Ishikawa (cell line): ENCODE measurements around the gene ITGAX.

Experiments
- CEBPB ChIP-seq: IDR thresholded peaks from 2 replicates; pipeline ENCODE4 v1.6.1; 2012
- CREB1 ChIP-seq: IDR thresholded peaks from 2 replicates; pipeline ENCODE4 v1.6.1; 2012; ENCODE audit warnings: low read depth
- EGR1 ChIP-seq: IDR thresholded peaks from 2 replicates; pipeline ENCODE4 v1.6.1; 2012
- EP300 ChIP-seq: IDR thresholded peaks from 2 replicates; pipeline ENCODE4 v1.6.1; 2012; ENCODE audit warnings: borderline replicate concordance
- FOXM1 ChIP-seq: IDR thresholded peaks from 2 replicates; pipeline ENCODE4 v1.6.1; 2012; ENCODE audit warnings: low read depth, borderline replicate concordance
- MAX ChIP-seq: IDR thresholded peaks from 2 replicates; pipeline ENCODE4 v1.6.1; 2012
- NFIC ChIP-seq: IDR thresholded peaks from 2 replicates; pipeline ENCODE4 v1.6.1; 2012
- RAD21 ChIP-seq: IDR thresholded peaks from 2 replicates; pipeline ENCODE4 v1.6.1; 2012; ENCODE audit warnings: low read depth
- REST ChIP-seq: IDR thresholded peaks from 2 replicates; pipeline ENCODE4 v1.6.1; 2012; ENCODE audit warnings: low read depth, mild to moderate bottlenecking
- TAF1 ChIP-seq: IDR thresholded peaks from 2 replicates; pipeline ENCODE4 v1.6.1; 2012; ENCODE audit warnings: low read depth, mild to moderate bottlenecking
- TCF12 ChIP-seq: IDR thresholded peaks from 2 replicates; pipeline ENCODE4 v1.6.1; 2012; ENCODE audit warnings: low read depth
- TEAD4 ChIP-seq: IDR thresholded peaks from 2 replicates; pipeline ENCODE4 v1.6.1; 2012
- USF1 ChIP-seq: IDR thresholded peaks from 2 replicates; pipeline ENCODE4 v1.6.1; 2012
- YY1 ChIP-seq: IDR thresholded peaks from 2 replicates; pipeline ENCODE4 v1.6.1; 2012; ENCODE audit warnings: low read depth
- ZBTB7A ChIP-seq: IDR thresholded peaks from 2 replicates; pipeline ENCODE4 v1.6.1; 2012; ENCODE audit warnings: low read depth

Gene ITGAX

GRCh38 chr16:31325171-31325570 is 29.8 kb upstream of the ITGAX start:
- TF ChIP-seq FOXM1 (no peak), EP300 (no peak), TCF12 (no peak), USF1 (no peak), CREB1 (no peak), ZBTB7A (no peak), YY1 (no peak), CEBPB (no peak), EGR1 (no peak), MAX (no peak), TEAD4 (no peak), NFIC (no peak), REST (no peak), RAD21 (no peak), TAF1 (no peak)

- TF ChIP-seq REST: no peak
Observed at GRCh38 chr16:31327646-31328225, 27.2 kb upstream of the ITGAX start.

DNA sequence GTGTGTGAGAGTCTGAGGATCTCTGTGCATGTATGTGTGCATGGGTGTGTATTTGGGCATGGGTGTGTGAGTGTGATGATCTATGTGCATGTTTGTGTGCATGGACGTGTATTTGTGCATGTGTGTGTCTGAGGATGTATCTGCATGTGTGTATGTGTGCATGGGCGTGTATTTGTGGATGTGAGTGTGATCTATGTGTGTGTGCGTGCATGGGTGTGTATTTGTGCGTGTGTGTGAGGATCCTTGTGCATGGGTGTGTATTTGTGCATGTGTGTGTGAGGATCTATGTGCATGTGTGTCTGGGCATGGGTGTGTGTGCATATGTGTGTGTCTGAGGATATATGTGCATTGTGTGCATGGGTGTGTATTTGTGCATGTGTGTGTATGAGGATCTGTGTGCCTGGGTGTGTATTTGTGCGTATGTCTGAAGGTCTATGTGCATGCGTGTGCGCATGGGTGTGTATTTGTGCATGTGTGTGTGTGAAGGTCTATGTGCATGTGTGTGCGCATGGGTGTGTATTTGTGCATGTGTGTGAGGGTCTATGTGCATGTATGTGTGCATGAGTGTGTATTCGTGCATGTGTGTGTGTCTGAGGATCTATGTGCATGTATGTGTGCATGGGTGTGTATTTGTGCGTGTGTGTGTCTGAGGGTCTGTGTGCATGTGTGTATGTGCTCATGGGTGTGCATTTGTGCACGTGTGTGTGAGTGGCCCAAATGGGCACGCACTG is 26.5 kb upstream of the ITGAX start:
- TF ChIP-seq EP300 (no peak), CEBPB (no peak), TEAD4 (no peak), ZBTB7A (no peak), NFIC (no peak), RAD21 (no peak), REST (no peak), MAX (no peak), EGR1 (no peak), TAF1 (no peak), YY1 (no peak), CREB1 (no peak), TCF12 (no peak), FOXM1 (no peak)

- TF ChIP-seq TEAD4 (no peak), CEBPB (no peak), YY1 (no peak), TAF1 (no peak), NFIC (no peak), FOXM1 (no peak), USF1 (no peak), EP300 (no peak), MAX (no peak), EGR1 (no peak), ZBTB7A (no peak), CREB1 (no peak), RAD21 (no peak), TCF12 (no peak), REST (no peak)
Observed at GRCh38 chr16:31329671-31330552, 25.1 kb upstream of the ITGAX start.
